RPMI8226 (cell line): ENCODE data around the gene CTCF.

ENCODE experiments used
- DNase-seq: peaks from one replicate; pipeline ENCODE4 v3.0.0-alpha.2; 2015

Gene CTCF

DNA sequence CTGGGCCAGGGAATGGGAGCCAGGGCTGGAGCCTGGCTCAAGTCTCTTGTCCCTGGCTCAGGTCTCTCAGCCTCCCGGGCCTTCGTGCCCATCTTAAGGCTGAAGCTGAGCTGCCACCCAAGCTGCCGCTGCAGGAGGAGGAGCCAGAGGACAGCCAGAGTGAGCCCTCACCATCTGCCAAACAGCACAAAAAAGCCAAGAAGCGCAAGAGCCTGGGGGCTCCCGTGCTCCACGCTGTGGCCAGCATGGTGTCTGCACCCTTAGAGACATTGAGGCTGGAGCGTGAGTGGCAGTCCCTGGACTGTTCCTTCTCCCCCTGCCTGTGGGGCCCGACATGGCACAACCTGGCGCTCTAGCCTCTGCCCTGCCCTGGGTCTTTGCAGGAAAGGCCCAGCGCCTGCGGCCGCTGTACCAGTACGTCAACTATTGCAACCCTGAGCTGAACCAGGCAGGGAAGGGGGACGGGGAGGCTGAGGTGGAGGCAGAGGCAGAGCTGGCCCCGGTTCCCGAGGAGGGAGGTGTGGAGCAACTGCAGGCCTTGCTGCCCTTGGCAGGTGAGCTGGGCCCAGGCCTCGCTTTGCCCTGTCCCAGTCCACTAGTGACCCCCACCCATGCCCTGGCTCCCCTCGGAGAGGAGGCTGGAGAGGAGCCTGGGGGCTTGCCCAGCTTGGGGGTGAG, 105.6 kb downstream of the CTCF start:
- DNase-seq = peak; percentile 99

DNA sequence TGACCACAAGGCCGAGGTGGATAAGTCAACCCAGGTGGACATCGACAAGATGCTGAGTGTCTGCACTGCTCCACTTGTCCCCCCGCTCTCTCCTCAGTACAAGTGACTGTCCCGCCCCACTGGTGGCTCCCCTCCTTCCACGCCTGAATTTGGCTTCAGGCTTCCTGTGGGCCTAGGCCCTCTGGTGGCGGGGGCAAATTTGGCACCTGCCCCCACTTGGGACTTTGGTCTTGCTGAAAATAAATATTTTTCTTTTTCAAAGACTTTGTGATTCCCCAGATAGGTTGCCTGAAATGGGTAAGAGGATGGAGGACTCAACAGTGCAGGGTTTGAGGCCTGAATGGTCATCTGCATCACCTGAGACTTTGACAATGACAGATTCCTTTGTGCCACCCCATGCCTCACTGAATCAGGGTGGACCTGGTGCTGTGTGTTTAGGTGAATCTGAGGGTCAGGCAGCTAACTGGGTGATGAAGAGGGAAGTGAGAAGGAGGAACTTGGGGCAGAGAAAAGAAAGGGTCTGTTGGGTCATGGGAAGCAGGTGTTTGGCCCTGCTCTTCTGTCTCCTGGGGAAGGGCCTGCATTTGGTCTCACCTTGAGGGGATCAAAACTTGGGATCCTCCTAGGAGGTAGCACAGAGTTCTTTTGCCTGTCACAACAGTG, 106.3 kb downstream of the CTCF start:
- peak; percentile 48 for DNase-seq

- no peak for DNase-seq
Measured at GRCh38 chr16:67669499-67670101, 107.3 kb downstream of the CTCF start.

DNA sequence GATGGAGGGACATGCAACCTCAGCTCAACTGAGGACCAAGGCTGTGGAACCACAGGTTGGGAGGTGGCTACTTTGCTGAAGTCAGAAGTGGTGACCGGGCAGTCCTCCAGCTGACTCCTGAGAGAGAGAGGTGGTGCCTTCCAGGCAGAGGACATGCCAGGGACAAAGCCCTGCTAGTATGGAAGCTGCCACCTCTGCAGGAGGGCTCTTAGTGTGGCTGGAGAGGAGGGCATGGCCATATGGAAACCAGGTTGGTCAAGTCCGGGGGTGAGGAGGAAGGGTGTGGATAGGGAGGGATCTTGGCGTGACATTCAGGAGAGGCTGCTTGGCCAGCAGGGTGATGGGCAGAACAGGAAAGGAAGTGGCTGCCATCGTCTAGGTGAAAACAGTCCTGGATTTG, 110.0 kb downstream of the CTCF start:
- DNase-seq = no peak

DNA sequence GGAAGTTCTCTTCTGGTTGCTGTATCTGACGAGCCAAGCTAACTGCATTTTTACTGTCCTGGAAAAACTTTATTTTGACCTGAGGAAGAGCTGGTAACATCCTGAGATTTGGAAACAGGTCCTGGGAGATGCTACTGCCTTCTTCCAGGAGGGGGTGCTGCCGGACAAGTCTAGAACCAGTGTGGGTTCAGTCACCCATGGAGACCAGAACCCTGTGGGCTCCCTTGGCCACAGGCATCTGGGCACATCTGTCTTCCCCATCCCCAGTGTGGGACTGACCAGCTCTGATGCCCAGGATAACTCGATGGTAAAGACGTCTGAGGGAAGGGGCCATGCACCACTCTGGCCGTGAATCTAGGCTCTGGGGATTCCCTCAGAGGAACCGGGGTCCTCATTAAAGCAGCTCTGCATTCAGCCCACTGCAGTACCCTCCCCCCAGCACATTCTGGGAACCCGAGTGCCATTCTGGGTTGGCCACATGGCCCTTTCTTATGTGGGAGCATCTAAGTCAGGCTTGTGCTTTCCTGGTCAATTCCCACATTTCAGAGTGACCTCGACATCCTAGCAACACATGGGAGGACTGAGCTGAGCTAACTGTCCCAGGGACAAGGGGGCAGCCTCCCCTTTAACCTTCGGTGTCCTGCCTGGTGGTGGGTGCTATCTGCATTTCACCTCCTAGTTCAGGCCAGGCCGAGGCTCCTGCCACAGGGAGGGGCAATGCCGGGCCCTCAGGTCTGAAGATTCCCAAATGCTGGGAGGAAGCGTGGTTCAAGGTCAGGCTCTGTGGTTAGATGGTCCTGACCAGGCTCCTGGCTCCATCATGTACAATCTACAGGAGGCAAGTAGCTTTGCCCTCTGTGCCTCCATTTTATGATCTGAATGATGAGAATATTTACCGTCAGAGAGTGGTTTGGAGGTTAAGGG, 110.7 kb downstream of the CTCF start:
- peak; percentile 73 for DNase-seq

- DNase-seq = no peak
Measured at GRCh38 chr16:67673712-67674580, 111.6 kb downstream of the CTCF start.

DNA sequence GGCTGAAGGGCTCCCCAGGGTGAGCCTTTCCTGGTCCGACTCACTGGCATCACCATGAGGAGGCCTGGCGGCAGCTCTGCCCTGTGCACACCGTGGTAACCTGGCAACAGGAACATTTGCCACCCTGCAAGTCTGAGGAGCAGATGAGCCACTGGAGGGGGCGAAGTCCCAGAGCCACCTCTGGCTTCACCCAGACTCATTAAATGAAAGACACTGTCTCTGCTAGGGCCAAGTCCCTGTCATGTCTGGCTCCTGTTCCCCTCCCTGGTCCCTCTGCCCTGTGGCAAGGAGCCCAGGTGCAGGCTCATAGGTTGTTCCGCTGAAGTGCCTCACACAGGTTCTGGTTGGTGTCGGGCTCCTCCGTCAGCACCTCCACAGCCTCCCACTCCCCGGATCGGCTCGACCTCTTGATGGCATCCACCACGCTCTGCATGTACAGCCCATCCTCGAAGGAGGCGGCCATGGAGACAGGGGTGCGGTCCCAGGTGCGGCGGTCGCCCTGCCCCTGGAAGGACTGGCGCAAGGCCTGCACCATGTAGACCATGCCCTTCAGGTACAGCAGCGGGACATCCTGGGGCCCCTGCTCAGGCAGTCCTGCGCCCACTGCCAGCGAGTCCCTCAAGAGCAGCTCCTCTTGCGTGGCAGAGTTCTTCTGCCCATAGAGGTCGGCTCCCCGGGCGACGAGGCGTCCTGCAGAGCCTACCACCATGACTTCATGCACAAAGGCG, 112.7 kb downstream of the CTCF start:
- no peak for DNase-seq

- DNase-seq = no peak
Measured at GRCh38 chr16:67675579-67675935, 113.2 kb downstream of the CTCF start.

GRCh38 chr16:67675999-67676398, 113.7 kb downstream of the CTCF start:
- DNase-seq = no peak

GRCh38 chr16:67676516-67676915, 114.2 kb downstream of the CTCF start:
- no peak for DNase-seq

DNA sequence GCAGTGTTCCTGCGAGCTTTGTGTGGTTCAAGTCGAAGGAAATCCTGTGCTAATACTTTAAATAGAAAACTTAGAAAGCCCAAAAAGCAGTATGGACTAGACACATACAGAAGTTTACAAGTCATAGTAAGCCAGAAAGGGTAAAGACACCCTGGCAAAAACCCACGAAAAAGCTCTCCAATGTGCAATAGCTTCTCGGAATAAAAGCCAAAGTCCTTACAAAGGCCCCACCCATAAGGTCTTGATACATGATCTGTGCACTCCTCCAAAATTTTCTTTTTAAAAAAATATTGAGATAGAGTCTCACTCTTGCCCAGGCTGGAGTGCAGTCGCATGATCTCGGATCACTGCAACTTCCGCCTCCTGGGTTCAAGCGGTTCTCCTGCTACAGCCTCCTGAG, 114.6 kb downstream of the CTCF start:
- no peak for DNase-seq

- no peak for DNase-seq
Measured at GRCh38 chr16:67677712-67678111, 115.4 kb downstream of the CTCF start.

DNA sequence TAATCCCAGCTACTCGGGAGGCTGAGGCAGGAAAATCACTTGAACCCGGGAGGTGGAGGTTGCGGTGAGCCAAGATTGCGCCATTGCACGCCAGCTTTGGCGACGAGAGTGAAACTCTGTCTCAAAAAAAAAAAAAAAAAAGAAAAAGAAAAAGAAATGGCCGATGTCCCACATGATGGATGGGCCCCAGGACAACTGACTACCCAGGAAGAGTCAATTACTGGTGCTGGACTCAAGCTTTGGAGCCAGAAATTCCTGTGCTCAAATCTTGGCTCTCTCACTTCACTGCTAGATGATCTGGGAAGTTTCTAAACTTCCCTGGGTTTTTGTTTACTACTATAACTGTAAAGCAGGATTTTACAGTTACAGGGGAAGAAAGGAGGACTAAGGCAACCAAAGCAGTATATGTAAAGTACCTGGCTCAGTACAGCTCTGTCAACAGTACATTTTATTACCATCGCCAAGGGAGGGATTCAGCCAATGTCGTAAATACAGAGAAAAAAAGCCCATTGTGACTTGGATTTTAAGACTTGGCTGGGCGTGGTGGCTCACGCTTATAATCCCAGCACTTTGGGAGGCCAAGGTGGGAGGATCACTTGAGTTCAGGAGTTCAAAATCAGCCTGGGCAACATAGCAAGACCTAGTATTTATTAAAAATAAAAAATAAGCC, 116.2 kb downstream of the CTCF start:
- no peak for DNase-seq

DNA sequence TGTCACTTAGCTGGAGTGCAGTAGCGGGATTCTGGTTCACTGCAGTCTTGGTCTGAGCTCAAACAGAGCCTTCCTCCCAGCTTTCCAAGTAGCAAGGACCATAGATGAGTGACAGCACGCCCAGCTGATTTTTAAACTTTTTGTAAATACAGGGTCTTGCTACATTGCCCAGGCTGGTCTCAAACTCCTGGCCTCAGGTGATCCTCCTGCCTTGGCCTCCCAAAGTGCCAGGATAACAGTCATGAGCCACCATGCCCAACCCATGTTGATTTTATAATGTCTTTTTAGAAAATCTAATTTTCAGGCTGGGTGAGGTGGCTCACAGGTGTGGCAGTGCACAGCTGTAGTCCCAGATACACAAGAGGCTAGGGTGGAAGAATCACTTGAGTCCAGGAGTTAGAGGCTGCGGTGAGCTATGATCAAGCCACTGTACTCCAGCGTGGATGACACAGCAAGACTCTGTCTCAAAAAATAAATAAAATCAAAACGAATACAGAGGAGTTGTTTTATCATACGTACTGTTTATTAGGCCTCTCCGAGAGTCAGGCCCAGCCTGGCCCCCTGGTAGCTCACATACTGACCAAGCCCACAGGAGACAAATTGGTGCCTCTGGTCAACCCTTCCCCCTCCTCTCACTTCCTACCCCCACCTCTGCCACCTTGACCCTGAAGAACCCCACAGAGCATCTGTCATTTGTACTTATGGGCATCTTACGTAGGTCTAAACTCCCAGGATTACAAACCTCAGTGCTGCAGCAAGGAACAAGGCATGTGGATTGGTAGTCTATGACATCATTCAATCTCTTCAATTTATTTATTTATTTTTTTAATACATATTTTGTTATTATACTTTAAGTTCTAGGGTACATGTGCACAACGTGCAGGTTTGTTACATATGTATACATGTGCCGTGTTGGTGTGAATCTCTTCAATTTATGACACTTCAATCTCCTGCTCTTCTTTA, 117.9 kb downstream of the CTCF start:
- no peak for DNase-seq

GRCh38 chr16:67683767-67684166, 121.4 kb downstream of the CTCF start:
- DNase-seq = no peak

GRCh38 chr16:67685388-67686112, 123.2 kb downstream of the CTCF start:
- no peak for DNase-seq
